NCI-H345 (cell line): ENCODE data around the gene ACAP1.

ENCODE experiments used
- DNase-seq: peaks from one replicate; lab custom pipeline; 2025; lab: John Stamatoyannopoulos, UW

ACAP1 gene

DNA sequence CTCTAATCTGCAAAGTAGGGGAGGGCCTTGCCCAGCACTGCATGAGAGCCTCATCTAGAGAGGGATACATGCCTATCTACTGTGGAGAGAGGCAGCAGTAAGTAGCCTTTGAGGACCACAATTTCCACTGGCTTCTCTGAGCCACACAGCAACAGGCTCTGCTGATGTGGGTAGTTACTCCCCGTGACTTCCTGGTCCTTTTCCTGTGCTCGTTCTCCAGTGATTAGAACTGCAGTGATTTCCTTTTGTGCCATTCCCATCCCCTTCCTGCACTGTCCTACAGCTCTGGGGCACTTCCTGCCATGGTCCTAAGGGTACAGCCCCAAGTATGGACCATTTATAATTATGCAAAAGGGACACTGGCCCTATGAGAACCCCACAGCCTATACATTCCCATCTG, 55.0 kb downstream of the ACAP1 start:
- DNase-seq = no peak

DNA sequence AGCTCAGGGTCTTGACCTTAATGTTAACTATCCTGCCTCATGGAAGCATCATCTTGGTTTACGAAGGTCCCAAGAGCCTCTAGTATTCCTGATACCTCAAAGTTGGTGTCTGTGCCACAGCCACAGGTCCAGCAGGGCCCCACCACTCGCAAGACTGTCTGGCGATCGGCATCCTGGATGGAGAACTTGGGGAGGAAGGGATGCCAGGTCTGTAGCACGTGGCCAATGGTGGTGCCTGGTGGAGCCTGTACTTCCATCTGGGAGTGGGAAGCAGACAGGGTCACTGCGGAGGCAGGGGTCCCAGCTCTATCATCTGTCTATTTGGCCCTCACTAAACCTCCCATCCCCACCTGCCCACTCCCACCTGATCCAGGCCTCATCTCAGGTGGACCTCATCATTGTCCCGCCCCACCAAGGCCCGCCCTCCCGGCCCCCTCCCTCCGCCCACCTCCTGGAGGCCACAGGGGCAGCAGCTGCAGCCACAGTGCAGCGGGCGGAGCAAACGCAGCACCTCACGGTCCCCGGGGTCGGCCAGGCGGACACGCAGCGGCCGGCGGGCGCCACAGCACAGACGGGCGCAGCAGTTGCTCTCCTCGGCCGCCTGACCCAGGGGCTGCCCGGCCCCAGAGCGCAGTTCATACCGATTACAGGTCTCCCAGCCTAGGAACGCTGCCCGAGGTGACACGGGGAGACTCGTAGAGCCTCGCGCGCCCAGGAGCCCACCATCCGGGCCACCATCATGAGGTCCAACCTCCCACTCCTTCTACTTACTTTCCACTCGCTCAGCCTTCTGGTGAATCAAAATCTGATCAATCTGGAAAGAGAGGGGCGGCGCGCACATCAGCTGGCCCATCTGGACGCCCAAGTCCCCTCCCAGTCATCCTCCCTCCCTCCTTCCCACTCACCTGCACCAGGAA, 56.6 kb downstream of the ACAP1 start:
- no peak for DNase-seq

DNA sequence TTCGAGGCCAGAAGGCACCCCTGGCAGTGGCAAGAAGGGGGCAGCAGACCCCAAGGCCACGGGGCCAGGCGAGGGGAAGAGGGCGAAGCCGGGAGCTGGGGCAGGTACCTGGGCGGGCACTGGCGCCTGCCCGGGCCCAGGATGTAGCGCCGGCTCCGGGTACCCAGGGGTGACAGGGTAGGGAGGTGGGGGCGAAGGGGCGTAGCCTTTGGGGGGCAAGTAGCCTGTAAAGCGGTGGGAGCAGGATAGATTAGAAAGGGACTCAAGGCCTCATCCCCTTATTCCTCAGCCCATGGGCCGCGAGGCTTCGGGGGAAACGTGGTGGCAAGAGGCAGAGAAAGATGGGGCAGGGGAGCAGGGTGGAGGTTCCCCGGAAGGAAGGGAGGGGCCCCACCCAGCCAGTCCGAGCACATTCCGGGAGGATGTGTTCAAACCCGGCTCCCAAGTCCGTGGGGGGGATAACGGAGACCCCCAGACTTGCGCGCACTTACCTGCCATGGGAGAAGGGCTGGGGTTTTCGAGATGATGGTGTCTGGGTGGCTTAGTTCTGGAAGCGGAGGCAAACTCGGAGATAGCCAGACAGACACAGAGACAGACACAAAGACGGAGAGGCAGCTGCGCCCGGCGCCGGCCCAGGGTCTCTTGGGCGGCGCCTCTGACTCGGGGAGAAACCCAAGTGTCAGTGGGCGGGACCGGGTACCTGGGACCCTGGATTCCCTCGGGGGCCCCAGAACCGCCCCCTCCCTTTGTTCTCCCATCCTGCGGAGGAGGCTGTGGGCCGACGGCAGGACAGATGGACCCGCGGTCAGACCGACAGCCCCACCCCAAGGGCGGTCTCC, 57.5 kb downstream of the ACAP1 start:
- peak; percentile 56 for DNase-seq

DNA sequence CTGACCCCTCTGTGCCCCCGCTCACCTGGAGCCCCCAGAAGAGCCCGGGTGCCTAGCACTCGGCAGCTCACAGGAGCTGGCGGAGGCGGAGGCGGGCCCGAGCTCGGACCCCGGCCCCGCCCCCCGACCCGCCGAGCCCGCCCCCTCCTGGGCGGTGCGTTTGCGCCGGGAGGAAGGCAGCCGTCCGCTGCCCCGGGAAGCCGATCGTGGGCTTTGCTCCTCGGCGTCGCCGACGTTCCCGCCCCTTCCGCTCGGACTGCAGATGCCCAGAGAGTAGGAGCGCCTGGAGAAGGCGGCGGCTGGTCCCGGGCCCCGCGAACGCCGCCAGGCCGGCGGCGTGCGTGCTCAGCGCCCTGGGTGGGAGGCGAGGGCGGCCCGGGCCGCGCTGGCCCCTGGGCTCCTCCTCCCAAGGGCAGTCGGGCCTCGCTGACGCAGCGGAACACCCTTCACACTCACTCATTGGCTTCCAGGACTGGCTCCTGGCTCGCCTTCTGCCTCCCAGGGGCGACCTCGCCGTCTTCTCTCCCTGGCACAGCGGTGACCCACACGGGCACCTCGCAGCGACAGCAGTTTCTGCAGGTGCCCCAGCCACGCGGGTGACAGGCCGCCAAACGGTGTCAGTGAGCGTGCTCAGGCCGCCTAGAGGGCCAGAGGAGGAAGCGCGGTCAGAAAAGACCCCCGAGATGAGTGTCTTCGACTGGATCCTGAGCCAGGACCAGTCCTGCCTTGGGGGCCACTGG, 58.3 kb downstream of the ACAP1 start, which contains the start of gene PLSCR3:
TSS of gene PLSCR3 (minus strand) at position 74 of the 740 bp plus-strand sequence. CDS start 415 bp downstream, outside the sequence.
- peak; percentile 69 for DNase-seq

GRCh38 chr17:7396147-7396546, 59.8 kb downstream of the ACAP1 start:
- no peak for DNase-seq

GRCh38 chr17:7398612-7399011, 62.3 kb downstream of the ACAP1 start:
- no peak for DNase-seq
